GM12874 (cell line): ENCODE results near the gene EIF2AK2.

Experiments used
- CTCF ChIP-seq: IDR thresholded peaks from 2 replicates; pipeline ENCODE4 v1.5.1; 2011; ENCODE audit warnings: low read depth, mild to moderate bottlenecking, control low read depth, low read length, moderate library complexity; ENCODE audit not compliant: insufficient read depth

EIF2AK2 gene

GRCh38 chr2:37156071-37156856 lies 516 bp downstream of the EIF2AK2 start:
- no peak for TF ChIP-seq CTCF

- TF ChIP-seq CTCF = no peak
Measured at GRCh38 chr2:37154785-37155184, 2.0 kb downstream of the EIF2AK2 start.

GRCh38 chr2:37153224-37153623 lies 3.6 kb downstream of the EIF2AK2 start:
- TF ChIP-seq CTCF = no peak

GRCh38 chr2:37149626-37150322 lies 7.0 kb downstream of the EIF2AK2 start:
- no peak for TF ChIP-seq CTCF

GRCh38 chr2:37148325-37148724 lies 8.5 kb downstream of the EIF2AK2 start:
- TF ChIP-seq CTCF = no peak

- TF ChIP-seq CTCF = no peak
Measured at GRCh38 chr2:37146062-37146461, 10.7 kb downstream of the EIF2AK2 start.

GRCh38 chr2:37143974-37144373 lies 12.8 kb downstream of the EIF2AK2 start:
- no peak for TF ChIP-seq CTCF
